K562 (cell line): ENCODE data around the gene SLC16A13. TPM values are rescaled to one million over a fixed set of nuclear protein-coding genes. Genes with fewer than 3 reads are reported as not detected.
A peak's percentile ranks its signal among the peaks of the same experiment; 100 is the strongest.

Experiments
- CREB3L1 ChIP-seq: fragments of 450-650 bp; IDR thresholded peaks from 2 replicates; pipeline ENCODE4 v1.6.1; 2014; ENCODE audit warnings: low read depth, mild to moderate bottlenecking, moderate library complexity, borderline replicate concordance
- CTCF ChIP-seq, 3 experiments: IDR thresholded peaks in 2 of 3; conservative IDR thresholded peaks in 1 of 3; 2 replicates each; pipeline ENCODE4 v1.5.1; 2011 to 2012; ENCODE audit warnings: low read length in 3 of 3, mild to moderate bottlenecking in 3 of 3, control low read depth in 2 of 3, improper control_type of control experiment in 1 of 3, inconsistent platforms in 1 of 3, low read depth in 1 of 3, mixed read lengths in 1 of 3, moderate library complexity in 1 of 3; ENCODE audit not compliant: insufficient read depth in 2 of 3
- E2F8 ChIP-seq: fragments of 450-650 bp; IDR thresholded peaks from 2 replicates; pipeline ENCODE4 v1.7.1; 2018; ENCODE audit warnings: mild to moderate bottlenecking, low read depth; ENCODE audit not compliant: partially characterized antibody
- ELK3 ChIP-seq: fragments of 450-650 bp; formaldehyde crosslinking; IDR thresholded peaks from 2 replicates; pipeline ENCODE4 v1.4.0; 2020; ENCODE audit warnings: mild to moderate bottlenecking
- FIP1L1 ChIP-seq: fragments of 200-400 bp; formaldehyde crosslinking; IDR thresholded peaks from 2 replicates; pipeline ENCODE4 v1.6.1; 2018; ENCODE audit warnings: mild to moderate bottlenecking, low read depth, low read length; ENCODE audit not compliant: poor library complexity, severe bottlenecking
- SMARCA5 ChIP-seq: fragments of 450-650 bp; IDR thresholded peaks from 2 replicates; pipeline ENCODE4 v1.6.1; 2016
- ZBTB1 ChIP-seq: sonication (generic); formaldehyde crosslinking; IDR thresholded peaks from 2 replicates; pipeline ENCODE4 v1.8.1; 2023; ENCODE audit warnings: missing genetic modification reagents, low read depth, mild to moderate bottlenecking, borderline replicate concordance
- ZC3H11A ChIP-seq: IDR thresholded peaks from 2 replicates; pipeline ENCODE4 v1.6.1; 2012; ENCODE audit warnings: low read depth, low read length, improper control_type of control experiment
- ZNF584 ChIP-seq: fragments of 200-800 bp; sonication (Bioruptor generic); IDR thresholded peaks from 2 replicates; pipeline ENCODE4 v1.6.1; 2016; ENCODE audit warnings: low read depth, mild to moderate bottlenecking, missing genetic modification characterization, missing compliant biosample characterization
- ZNF668 ChIP-seq: fragments of 250-450 bp; sonication (Bioruptor Pico); IDR thresholded peaks from 2 replicates; pipeline ENCODE4 v1.8.0; 2022; ENCODE audit warnings: mild to moderate bottlenecking, inconsistent platforms
- polyA plus RNA-seq, 8 experiments: library from polyadenylated mRNA; depleted of rRNA in 4 of 8; stranded (reverse) in 5 of 8; unstranded in 3 of 8; fragments of >200 nt; fragmentation: Nextera tagmentation in 2 of 8; fragmentation: Illumina TruSeq in 1 of 8; extraction: Ambion mirVana in 2 of 8; extraction: Trizol in 1 of 8; gene quantifications; 2 replicates each; pipeline versions ENCODE4 v1.2.1 to v1.2.3, GENCODE V29; 2011 to 2014; ENCODE audit warnings: inconsistent platforms in 1 of 8, missing spikeins in 1 of 8
- total RNA-seq, 7 experiments: library from RNA; depleted of rRNA in 6 of 7; stranded (reverse); fragments of >200 nt in 6 of 7; fragmentation: Illumina TruSeq in 2 of 7; extraction: Trizol in 2 of 7; gene quantifications; 2 replicates each; pipeline versions ENCODE4 v1.2.1 to v1.2.3, GENCODE V29; 2011 to 2021; ENCODE audit warnings: low replicate concordance in 1 of 7
- TF ChIP-seq, protein P1 (sequence below): sonication (generic); formaldehyde crosslinking; IDR thresholded peaks from 2 replicates; pipeline ENCODE4 v1.8.1; 2022; ENCODE audit warnings: missing genetic modification reagents
- TF ChIP-seq, protein P2 (sequence below): IDR thresholded peaks from 2 replicates; pipeline ENCODE4 v1.6.1; 2014; ENCODE audit warnings: antibody characterized with exemption
- TF ChIP-seq, protein P3 (sequence below): fragments of 250-450 bp; sonication (Bioruptor Pico); IDR thresholded peaks from 2 replicates; pipeline ENCODE4 v1.8.0; 2021; ENCODE audit warnings: moderate library complexity, mild to moderate bottlenecking, inconsistent platforms

Gene SLC16A13
- total and polyA plus RNA-seq, 9 of the 15 experiments (the other 6 are each of a cell fraction or from before 2014, with no cell fraction given), result 0.04 to 5.6 (median 0.87) TPM

DNA sequence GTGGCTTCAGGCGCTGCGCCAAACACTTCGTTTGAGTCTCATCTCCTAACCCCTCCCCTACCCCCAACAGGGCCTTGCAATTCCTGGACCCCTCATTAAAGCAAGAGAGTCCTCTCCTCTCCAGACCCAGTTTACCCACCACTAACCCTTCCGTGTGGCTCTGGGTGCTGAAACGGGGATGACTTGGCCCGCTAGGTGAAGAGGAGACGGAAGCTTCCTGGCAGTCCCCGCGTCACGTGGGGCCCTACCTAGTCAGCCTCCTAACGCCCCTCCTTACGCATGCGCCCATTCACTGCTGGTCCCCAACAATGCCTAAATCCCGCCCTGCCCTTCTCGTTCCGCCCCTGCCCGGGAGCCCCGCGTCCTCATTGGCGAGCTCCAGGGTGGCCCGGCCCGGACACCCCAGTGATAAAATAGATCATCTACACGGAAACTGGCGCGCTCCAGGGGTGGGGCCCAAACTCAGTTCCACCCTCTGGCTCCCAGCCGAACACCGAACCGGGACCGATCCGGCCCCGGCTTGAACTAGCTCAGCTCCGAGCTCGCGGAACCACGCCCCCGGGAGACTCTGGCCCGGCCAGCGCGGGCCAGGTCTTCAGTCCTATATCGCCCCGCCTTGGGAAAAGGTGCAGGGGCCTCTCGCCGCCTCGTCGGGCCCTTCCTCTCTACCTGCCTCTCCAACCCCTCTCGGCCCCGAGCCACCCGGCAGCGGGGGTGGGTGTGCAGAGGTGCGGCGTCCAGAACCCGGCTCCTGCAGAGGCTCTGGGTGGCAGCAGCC, at the start of gene SLC16A13 (continued):
- no peak for TF ChIP-seq ELK3 (CRISPR knock-in tag)
- no peak for TF ChIP-seq SMARCA5
- no peak for TF ChIP-seq CREB3L1
- TF ChIP-seq, protein P1, sequence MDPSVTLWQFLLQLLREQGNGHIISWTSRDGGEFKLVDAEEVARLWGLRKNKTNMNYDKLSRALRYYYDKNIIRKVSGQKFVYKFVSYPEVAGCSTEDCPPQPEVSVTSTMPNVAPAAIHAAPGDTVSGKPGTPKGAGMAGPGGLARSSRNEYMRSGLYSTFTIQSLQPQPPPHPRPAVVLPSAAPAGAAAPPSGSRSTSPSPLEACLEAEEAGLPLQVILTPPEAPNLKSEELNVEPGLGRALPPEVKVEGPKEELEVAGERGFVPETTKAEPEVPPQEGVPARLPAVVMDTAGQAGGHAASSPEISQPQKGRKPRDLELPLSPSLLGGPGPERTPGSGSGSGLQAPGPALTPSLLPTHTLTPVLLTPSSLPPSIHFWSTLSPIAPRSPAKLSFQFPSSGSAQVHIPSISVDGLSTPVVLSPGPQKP, result no peak
- TF ChIP-seq ZNF668 (CRISPR knock-in tag), result no peak
- TF ChIP-seq ZBTB1 (CRISPR knock-in tag), result no peak
- TF ChIP-seq, protein P2, sequence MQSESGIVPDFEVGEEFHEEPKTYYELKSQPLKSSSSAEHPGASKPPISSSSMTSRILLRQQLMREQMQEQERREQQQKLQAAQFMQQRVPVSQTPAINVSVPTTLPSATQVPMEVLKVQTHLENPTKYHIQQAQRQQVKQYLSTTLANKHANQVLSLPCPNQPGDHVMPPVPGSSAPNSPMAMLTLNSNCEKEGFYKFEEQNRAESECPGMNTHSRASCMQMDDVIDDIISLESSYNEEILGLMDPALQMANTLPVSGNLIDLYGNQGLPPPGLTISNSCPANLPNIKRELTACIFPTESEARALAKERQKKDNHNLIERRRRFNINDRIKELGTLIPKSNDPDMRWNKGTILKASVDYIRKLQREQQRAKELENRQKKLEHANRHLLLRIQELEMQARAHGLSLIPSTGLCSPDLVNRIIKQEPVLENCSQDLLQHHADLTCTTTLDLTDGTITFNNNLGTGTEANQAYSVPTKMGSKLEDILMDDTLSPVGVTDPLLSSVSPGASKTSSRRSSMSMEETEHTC, result 0 out of 2 replicates have a peak, but pooled peaks have one; percentile 37
- TF ChIP-seq ZNF584 (CRISPR knock-in tag), result no peak
- no peak for TF ChIP-seq FIP1L1
- no peak for TF ChIP-seq CTCF (IDR thresholded peaks at IDR 0.05 in 2 of 3, conservative IDR thresholded peaks at IDR 0.05 in 1 of 3; ENCODE audit: insufficient read depth in 2 of 3, low read depth in 1 of 3, low read length in 3 of 3)
- TF ChIP-seq, protein P3, sequence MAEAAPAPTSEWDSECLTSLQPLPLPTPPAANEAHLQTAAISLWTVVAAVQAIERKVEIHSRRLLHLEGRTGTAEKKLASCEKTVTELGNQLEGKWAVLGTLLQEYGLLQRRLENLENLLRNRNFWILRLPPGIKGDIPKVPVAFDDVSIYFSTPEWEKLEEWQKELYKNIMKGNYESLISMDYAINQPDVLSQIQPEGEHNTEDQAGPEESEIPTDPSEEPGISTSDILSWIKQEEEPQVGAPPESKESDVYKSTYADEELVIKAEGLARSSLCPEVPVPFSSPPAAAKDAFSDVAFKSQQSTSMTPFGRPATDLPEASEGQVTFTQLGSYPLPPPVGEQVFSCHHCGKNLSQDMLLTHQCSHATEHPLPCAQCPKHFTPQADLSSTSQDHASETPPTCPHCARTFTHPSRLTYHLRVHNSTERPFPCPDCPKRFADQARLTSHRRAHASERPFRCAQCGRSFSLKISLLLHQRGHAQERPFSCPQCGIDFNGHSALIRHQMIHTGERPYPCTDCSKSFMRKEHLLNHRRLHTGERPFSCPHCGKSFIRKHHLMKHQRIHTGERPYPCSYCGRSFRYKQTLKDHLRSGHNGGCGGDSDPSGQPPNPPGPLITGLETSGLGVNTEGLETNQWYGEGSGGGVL (CRISPR knock-in tag), result no peak
- no peak for TF ChIP-seq ZC3H11A
- TF ChIP-seq E2F8, result no peak
